ENCODE measurements around the gene BCAS3. TPM values are rescaled to one million over a fixed set of nuclear protein-coding genes. Genes with fewer than 3 reads are reported as not detected.

The BCAS3 gene
- total RNA-seq, 2 donors from 2014 or later: 12.0 to 15.6 TPM

GRCh38 chr17:61134551-61135235 lies 457.0 kb downstream of the BCAS3 start:
- no peak overlapping the region for H3K27ac ChIP-seq

GRCh38 chr17:61135782-61136181 lies 458.1 kb downstream of the BCAS3 start:
- H3K27me3 ChIP-seq: no peaks in the 10 kb centered on the region
- H3K36me3 ChIP-seq: no peaks in the 10 kb centered on the region
- TF ChIP-seq CTCF (IDR thresholded peaks at IDR 0.05): no peak
- no peaks in the 10 kb centered on the region for H3K9me3 ChIP-seq
- no peak overlapping the region for H3K27ac ChIP-seq
- no peak overlapping the region for H3K4me3 ChIP-seq
- no peaks in the 10 kb centered on the region for H3K4me1 ChIP-seq
- no peak for DNase-seq (ENCODE audit: low spot score)

More at GRCh38 chr17:61134551-61135235, 457.0 kb downstream of the BCAS3 start:
- Histone ChIP-seq H3K4me3 (no peak overlapping the region), H3K36me3 (no peaks in the 10 kb centered on the region), H3K4me1 (peaks cover 0 to under 1% of the 10 kb centered on the region in 2 donors), H3K9me3 (no peaks in the 10 kb centered on the region), H3K27me3 (no peaks in the 10 kb centered on the region)
- TF ChIP-seq CTCF (IDR thresholded peaks at IDR 0.05): no peak
- DNase-seq (ENCODE audit: low spot score): no peak

- Histone ChIP-seq H3K27me3 (no peaks in the 10 kb centered on the region), H3K27ac (no peak overlapping the region), H3K4me3 (no peak overlapping the region), H3K4me1 (no peaks in the 10 kb centered on the region), H3K9me3 (no peaks in the 10 kb centered on the region), H3K36me3 (no peaks in the 10 kb centered on the region)
- no peak for TF ChIP-seq CTCF (IDR thresholded peaks at IDR 0.05)
- DNase-seq (ENCODE audit: low spot score): no peak
Observed at GRCh38 chr17:61136296-61136695, 458.6 kb downstream of the BCAS3 start.

GRCh38 chr17:61139219-61139618 lies 461.6 kb downstream of the BCAS3 start:
- Histone ChIP-seq H3K36me3 (no peaks in the 10 kb centered on the region), H3K9me3 (no peaks in the 10 kb centered on the region), H3K27me3 (no peaks in the 10 kb centered on the region), H3K27ac (no peak overlapping the region), H3K4me1 (peaks cover 0 to under 1% of the 10 kb centered on the region in 2 donors), H3K4me3 (no peak overlapping the region)
- DNase-seq (ENCODE audit: low spot score): no peak
- no peak for TF ChIP-seq CTCF (IDR thresholded peaks at IDR 0.05)

- TF ChIP-seq CTCF (IDR thresholded peaks at IDR 0.05): no peak
- H3K9me3 ChIP-seq: no peaks in the 10 kb centered on the region
- DNase-seq (ENCODE audit: low spot score): no peak
- no peaks in the 10 kb centered on the region for H3K27me3 ChIP-seq
- H3K36me3 ChIP-seq: no peaks in the 10 kb centered on the region
- H3K4me3 ChIP-seq: no peak overlapping the region
- peaks cover 0 to 11% of the 10 kb centered on the region in 2 donors for H3K4me1 ChIP-seq
- no peak overlapping the region for H3K27ac ChIP-seq
Observed at GRCh38 chr17:61140081-61140786, 462.6 kb downstream of the BCAS3 start.
